ENCODE results near the gene JARID2. TPM values are rescaled to one million over a fixed set of nuclear protein-coding genes. Genes with fewer than 3 reads are reported as not detected.

JARID2 gene
- polyA plus RNA-seq, 1 donor from 2014 or later: 25.5 TPM

DNA sequence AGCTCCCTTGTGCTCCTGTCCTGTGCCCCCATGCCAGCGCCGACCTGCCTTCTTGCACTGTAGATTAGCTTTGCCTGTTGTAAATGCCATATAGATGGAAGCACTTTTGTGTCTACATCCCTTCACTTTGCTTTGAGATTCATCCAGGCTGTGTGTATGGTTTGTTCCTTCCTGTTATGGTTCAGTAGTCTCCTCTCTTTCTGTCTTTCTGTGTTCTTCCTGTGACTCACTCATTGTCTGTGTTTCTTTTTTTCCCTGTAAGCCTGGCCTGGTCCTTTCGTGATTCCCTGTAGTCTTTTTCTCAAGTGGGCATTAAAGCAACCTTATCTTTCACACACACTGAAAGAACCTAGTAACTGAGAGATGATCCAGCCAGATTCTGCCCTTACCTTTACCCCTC, 66.6 kb downstream of the JARID2 start:
- Histone ChIP-seq H3K9me3 (ENCODE audit: low read length) (no peaks in the 10 kb centered on the region), H3F3A (ENCODE audit: insufficient read depth, low read length, poor library complexity, severe bottlenecking) (no peaks in the 10 kb centered on the region), H2AFZ (ENCODE audit: low read depth, low read length) (no peak overlapping the region), H3K4me2 (ENCODE audit: low read length) (no peak overlapping the region), H3K9ac (ENCODE audit: low read length) (no peak overlapping the region), H3K36me3 (ENCODE audit: insufficient read depth, low read length) (no peaks in the 10 kb centered on the region), H3K27ac (ENCODE audit: low read length) (no peak overlapping the region), H3K4me3 (ENCODE audit: low read length) (no peak overlapping the region), H3K27me3 (ENCODE audit: insufficient read depth, low read depth, low read length) (no peaks in the 10 kb centered on the region), H3K9me2 (ENCODE audit: insufficient read depth, low read length) (no peaks in the 10 kb centered on the region), H3K79me2 (replicated peaks; ENCODE audit: insufficient read depth, low read length) (peaks cover 76% of the 10 kb centered on the region), H4K20me1 (ENCODE audit: insufficient read depth) (no peaks in the 10 kb centered on the region)
- TF ChIP-seq RAD21 (conservative IDR thresholded peaks at IDR 0.05) (no peak), POLR2AphosphoS5 (IDR thresholded peaks at IDR 0.05) (no peak), EP300 (conservative IDR thresholded peaks at IDR 0.05; ENCODE audit: poor library complexity, severe bottlenecking) (no peak)
- TF ChIP-seq, protein P1, sequence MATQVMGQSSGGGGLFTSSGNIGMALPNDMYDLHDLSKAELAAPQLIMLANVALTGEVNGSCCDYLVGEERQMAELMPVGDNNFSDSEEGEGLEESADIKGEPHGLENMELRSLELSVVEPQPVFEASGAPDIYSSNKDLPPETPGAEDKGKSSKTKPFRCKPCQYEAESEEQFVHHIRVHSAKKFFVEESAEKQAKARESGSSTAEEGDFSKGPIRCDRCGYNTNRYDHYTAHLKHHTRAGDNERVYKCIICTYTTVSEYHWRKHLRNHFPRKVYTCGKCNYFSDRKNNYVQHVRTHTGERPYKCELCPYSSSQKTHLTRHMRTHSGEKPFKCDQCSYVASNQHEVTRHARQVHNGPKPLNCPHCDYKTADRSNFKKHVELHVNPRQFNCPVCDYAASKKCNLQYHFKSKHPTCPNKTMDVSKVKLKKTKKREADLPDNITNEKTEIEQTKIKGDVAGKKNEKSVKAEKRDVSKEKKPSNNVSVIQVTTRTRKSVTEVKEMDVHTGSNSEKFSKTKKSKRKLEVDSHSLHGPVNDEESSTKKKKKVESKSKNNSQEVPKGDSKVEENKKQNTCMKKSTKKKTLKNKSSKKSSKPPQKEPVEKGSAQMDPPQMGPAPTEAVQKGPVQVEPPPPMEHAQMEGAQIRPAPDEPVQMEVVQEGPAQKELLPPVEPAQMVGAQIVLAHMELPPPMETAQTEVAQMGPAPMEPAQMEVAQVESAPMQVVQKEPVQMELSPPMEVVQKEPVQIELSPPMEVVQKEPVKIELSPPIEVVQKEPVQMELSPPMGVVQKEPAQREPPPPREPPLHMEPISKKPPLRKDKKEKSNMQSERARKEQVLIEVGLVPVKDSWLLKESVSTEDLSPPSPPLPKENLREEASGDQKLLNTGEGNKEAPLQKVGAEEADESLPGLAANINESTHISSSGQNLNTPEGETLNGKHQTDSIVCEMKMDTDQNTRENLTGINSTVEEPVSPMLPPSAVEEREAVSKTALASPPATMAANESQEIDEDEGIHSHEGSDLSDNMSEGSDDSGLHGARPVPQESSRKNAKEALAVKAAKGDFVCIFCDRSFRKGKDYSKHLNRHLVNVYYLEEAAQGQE (IDR thresholded peaks at IDR 0.05; ENCODE audit: borderline replicate concordance): no peak

DNA sequence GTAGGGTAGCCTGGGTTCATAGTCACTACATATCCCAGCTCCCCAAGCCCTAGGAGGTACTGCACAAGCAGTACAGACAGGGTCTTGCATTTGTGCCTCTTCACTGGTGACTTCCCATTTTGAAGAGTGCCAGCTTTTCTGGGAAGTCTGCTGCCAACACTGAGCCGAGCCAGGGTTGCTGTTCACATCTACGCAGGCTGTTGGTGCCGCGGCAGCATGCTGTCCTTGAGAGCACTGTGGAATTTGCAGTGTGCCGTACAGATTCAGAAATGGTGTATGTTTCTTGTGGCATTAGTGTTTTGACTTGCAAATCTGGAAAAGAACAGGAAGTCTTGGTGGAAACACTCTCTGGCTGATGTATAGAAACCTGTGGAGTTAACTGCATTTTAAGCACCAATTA, 67.5 kb downstream of the JARID2 start:
- Histone ChIP-seq H3K79me2 (replicated peaks; ENCODE audit: insufficient read depth, low read length) (peaks cover 73% of the 10 kb centered on the region), H3K27me3 (ENCODE audit: insufficient read depth, low read depth, low read length) (no peaks in the 10 kb centered on the region), H2AFZ (ENCODE audit: low read depth, low read length) (no peak overlapping the region), H3K9ac (ENCODE audit: low read length) (no peak overlapping the region), H3K27ac (ENCODE audit: low read length) (no peak overlapping the region), H3K4me2 (ENCODE audit: low read length) (no peak overlapping the region), H3F3A (ENCODE audit: insufficient read depth, low read length, poor library complexity, severe bottlenecking) (no peaks in the 10 kb centered on the region), H3K9me3 (ENCODE audit: low read length) (no peaks in the 10 kb centered on the region), H4K20me1 (ENCODE audit: insufficient read depth) (no peaks in the 10 kb centered on the region), H3K36me3 (ENCODE audit: insufficient read depth, low read length) (no peaks in the 10 kb centered on the region), H3K9me2 (ENCODE audit: insufficient read depth, low read length) (no peaks in the 10 kb centered on the region), H3K4me3 (ENCODE audit: low read length) (no peak overlapping the region)
- TF ChIP-seq, protein P2, sequence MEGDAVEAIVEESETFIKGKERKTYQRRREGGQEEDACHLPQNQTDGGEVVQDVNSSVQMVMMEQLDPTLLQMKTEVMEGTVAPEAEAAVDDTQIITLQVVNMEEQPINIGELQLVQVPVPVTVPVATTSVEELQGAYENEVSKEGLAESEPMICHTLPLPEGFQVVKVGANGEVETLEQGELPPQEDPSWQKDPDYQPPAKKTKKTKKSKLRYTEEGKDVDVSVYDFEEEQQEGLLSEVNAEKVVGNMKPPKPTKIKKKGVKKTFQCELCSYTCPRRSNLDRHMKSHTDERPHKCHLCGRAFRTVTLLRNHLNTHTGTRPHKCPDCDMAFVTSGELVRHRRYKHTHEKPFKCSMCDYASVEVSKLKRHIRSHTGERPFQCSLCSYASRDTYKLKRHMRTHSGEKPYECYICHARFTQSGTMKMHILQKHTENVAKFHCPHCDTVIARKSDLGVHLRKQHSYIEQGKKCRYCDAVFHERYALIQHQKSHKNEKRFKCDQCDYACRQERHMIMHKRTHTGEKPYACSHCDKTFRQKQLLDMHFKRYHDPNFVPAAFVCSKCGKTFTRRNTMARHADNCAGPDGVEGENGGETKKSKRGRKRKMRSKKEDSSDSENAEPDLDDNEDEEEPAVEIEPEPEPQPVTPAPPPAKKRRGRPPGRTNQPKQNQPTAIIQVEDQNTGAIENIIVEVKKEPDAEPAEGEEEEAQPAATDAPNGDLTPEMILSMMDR (IDR thresholded peaks at IDR 0.05; ENCODE audit: poor library complexity, severe bottlenecking): no peak
- TF ChIP-seq EZH2 (IDR thresholded peaks at IDR 0.05; ENCODE audit: borderline replicate concordance, insufficient read depth, low read length, poor library complexity, severe bottlenecking): no peak
- no peak for TF ChIP-seq MXI1 (conservative IDR thresholded peaks at IDR 0.05; ENCODE audit: poor library complexity, severe bottlenecking)
- no peak for TF ChIP-seq TAF1 (IDR thresholded peaks at IDR 0.05; ENCODE audit: low read depth)
- no peak for TF ChIP-seq SMC3 (conservative IDR thresholded peaks at IDR 0.05; ENCODE audit: poor library complexity)
- no peak for TF ChIP-seq RAD21 (conservative IDR thresholded peaks at IDR 0.05)
- no peak for TF ChIP-seq POLR2AphosphoS5 (IDR thresholded peaks at IDR 0.05)
- TF ChIP-seq, protein P1 (IDR thresholded peaks at IDR 0.05; ENCODE audit: borderline replicate concordance): no peak
- TF ChIP-seq EP300 (conservative IDR thresholded peaks at IDR 0.05; ENCODE audit: poor library complexity, severe bottlenecking): no peak
